ENCODE measurements around the gene TIMM10B. TPM values are rescaled to one million over a fixed set of nuclear protein-coding genes. Genes with fewer than 3 reads are reported as not detected.

TIMM10B gene
- total and polyA plus RNA-seq, 2 of the 4 experiments (the other 2 are of a cell fraction) = 24.7 to 27.1 TPM

DNA sequence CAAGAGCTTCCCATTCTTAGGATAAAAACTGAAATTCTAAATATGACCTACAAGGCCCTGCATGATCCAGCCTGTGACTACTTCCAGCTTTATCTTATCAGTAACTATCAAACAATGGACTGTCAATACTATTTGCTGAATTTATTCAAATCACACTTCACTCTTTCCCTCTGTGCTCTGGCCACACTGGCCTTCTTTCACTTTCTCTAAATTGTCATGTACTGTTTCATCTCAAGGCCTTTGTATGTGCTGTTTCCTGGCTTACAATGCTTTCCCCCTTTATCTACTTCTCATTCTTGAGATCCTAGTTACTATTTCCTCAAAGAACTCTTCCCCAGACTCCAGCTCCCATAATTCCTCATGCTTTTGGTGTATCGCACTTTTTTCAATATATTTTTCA lies 5.6 kb downstream of the TIMM10B start:
- H3K56ac ChIP-seq (ENCODE audit: extremely low read depth, insufficient read depth, low read length) = no peak overlapping the region
- no TSS peak for BruUV-seq (replicated peaks)
- H4K5ac ChIP-seq (ENCODE audit: low read depth, low read length) = no peak overlapping the region
- no CpG with 5 or more reads among the region's 1 CpG for WGBS, 2 experiments (ENCODE audit: extremely low coverage in 2 of 2, insufficient read length in 1 of 2)
- peaks cover 4% of the 10 kb centered on the region; the same call in 1 of the 2 replicates for H4K20me1 ChIP-seq (ENCODE audit: insufficient read depth, low read length)
- no peak overlapping the region for H3K4me3 ChIP-seq (ENCODE audit: insufficient read depth, low read depth, low read length)
- no peak overlapping the region for H3K18ac ChIP-seq (ENCODE audit: low read depth, low read length)
- H3K14ac ChIP-seq (replicated peaks; ENCODE audit: low read depth, low read length) = no peak overlapping the region
- no peak overlapping the region for H3K4ac ChIP-seq (ENCODE audit: low read depth, low read length)
- H2BK120ac ChIP-seq (ENCODE audit: low read depth, low read length) = no peak overlapping the region
- DNase-seq = no peak
- no peak overlapping the region for H3K23ac ChIP-seq (ENCODE audit: low read depth, low read length)
- ATAC-seq (ENCODE audit: low read depth) = no peak
- peaks cover 30 to 34% of the 10 kb centered on the region in 2 experiments for H3K79me1 ChIP-seq (ENCODE audit: low read depth in 1 of 2, low read length in 2 of 2)
- ChIA-PET POLR2A (ENCODE audit: unreplicated experiment) (no interaction called here), CTCF (interaction anchor here (1.2 to 1.5 kb wide), 2 partner anchors 14 to 18 kb away, joined by 3 to 5 read pairs; no protein-coding TSS in a partner anchor)
- H3K9me3 ChIP-seq (ENCODE audit: control insufficient read depth, insufficient read depth, low read length) = no peaks in the 10 kb centered on the region
- H2BK20ac ChIP-seq (ENCODE audit: low read depth, low read length) = no peak overlapping the region
- H3K27me3 ChIP-seq (ENCODE audit: control insufficient read depth, insufficient read depth, low read length) = no peaks in the 10 kb centered on the region
- no peak overlapping the region for H4K8ac ChIP-seq (ENCODE audit: low read depth in 2 of 2, low read length in 2 of 2)
- H3K4me1 ChIP-seq (ENCODE audit: control insufficient read depth, insufficient read depth, low read length) = peaks cover 4% of the 10 kb centered on the region
- no peak overlapping the region for H2BK5ac ChIP-seq (ENCODE audit: low read depth, low read length, poor library complexity, severe bottlenecking)
- intact Hi-C loops (cut with micrococcal nuclease) (no loop called here), in situ Hi-C loops (cut with MboI; ENCODE audit: low sequenced_read_pairs) (no loop called here), dilution Hi-C loops (cut with HindIII; ENCODE audit: low sequenced_read_pairs, unreplicated experiment) (no loop called here)
- no peak overlapping the region for H3K27ac ChIP-seq (ENCODE audit: insufficient read depth, low read length)
- no peak overlapping the region for H2AK5ac ChIP-seq (ENCODE audit: low read depth, low read length)
- H2BK15ac ChIP-seq (ENCODE audit: low read depth, low read length) = no peak overlapping the region
- no peak overlapping the region for H2AFZ ChIP-seq (replicated peaks; ENCODE audit: low read length, poor library complexity)
- no peak overlapping the region for H3K4me2 ChIP-seq (ENCODE audit: low read depth, low read length)
- H2AK9ac ChIP-seq (replicated peaks; ENCODE audit: low read depth, low read length, poor library complexity) = no peak overlapping the region
- TF ChIP-seq MAZ (IDR thresholded peaks at IDR 0.05; ENCODE audit: borderline replicate concordance, low read depth, low read length) = no peak
- no peak overlapping the region for H4K91ac ChIP-seq (ENCODE audit: insufficient read depth, low read depth, low read length)
- no peaks in the 10 kb centered on the region for H3K9me1 ChIP-seq (ENCODE audit: insufficient read depth, low read length)
- peaks cover 12% of the 10 kb centered on the region for H3K36me3 ChIP-seq (ENCODE audit: control insufficient read depth, insufficient read depth, low read length)
- H3K9ac ChIP-seq (ENCODE audit: low read depth, low read length) = no peak overlapping the region

Data from IMR-90 (cell line).